Activated CD4-positive, alpha-beta T cell treated with anti-CD3 and anti-CD28 coated beads, Interleukin-2, amount 50 U/mL, for 48 hours (primary cell): Measurements from ENCODE around the gene POU6F2.

Source experiments
- DNase-seq, 2 experiments: peaks; one replicate each; pipeline ENCODE4 v3.0.0-alpha.2; 2020

Gene POU6F2

DNA sequence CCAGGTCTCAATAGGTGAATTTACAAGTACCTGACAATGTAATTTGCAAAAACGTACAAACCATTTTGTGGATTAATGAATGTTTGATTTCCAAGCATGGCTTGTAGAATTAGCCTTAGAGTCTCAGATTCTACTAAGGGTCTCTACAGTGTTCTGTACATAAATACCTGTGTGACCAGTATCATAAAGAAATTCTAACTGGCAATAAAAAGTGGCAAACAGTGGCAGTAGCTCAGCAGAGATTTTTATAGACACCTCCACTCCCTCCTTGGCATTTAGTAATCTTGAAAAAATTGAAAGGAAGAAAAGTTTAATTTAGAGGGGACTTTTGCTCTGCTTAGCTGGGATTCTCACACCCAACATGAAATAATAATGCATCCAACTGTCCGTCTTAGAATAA lies 220.8 kb downstream of the POU6F2 start:
- no peak for DNase-seq

GRCh38 chr7:39199006-39199405 lies 221.3 kb downstream of the POU6F2 start:
- no peak for DNase-seq

DNA sequence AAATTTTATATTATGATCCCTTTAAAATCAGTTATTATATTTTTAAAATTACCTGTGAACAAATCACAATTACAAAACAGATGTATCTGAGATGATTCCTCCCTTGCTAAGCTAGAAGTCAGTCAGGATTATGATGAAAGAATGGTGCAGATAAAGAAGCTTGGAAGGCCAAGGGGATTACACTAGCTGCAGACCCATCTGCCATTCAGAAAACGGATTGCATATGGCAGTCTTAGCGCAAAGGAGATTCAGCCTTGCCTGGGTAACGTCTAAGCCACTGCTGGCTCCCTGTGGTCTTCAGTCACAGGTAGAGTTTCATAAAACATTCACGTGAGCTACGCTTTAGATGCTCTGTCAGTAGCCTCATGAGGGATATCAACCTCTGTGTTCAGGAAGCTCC lies 222.2 kb downstream of the POU6F2 start:
- no peak for DNase-seq

GRCh38 chr7:39202041-39202440 lies 224.3 kb downstream of the POU6F2 start:
- no peak for DNase-seq

DNA sequence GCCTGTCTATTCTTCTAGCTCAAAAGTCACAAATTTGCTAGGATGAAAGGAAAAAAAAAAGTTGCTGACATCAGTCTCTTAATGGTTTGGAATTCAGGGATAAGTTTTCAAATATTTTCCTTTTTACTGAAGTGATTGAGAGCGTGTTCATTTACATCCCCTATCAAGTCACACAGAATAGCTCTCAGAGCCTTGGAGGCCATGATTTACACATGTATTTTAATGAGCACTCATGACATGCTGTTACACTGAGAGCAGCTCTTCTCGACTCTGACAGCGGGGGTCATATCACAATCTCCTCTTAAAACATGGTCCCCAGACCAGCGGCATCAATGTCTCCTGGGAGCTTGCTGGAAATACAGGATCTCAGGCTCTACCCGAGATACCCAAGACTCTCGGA lies 232.7 kb downstream of the POU6F2 start:
- no peak for DNase-seq

DNA sequence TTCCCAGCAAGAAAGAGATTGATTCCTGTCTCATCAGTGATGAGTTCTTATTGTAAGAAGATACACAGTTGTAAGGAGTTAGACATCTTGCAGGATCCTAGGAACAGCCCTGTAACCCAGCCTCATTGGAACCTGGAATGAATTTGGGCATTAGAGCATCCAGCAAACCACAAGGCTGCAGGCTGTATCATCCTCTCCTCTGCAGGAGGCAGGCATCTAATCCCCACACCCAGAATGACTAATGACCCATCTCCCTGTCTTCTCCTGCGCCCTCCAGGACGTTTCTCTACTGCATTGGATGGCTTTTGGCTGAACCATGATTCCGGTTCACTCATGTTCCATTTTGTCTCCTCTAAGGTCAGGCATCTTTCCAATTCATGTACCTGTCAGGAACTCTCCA lies 233.9 kb downstream of the POU6F2 start:
- DNase-seq = no peak

GRCh38 chr7:39212876-39213275 lies 235.2 kb downstream of the POU6F2 start:
- DNase-seq = no peak

DNA sequence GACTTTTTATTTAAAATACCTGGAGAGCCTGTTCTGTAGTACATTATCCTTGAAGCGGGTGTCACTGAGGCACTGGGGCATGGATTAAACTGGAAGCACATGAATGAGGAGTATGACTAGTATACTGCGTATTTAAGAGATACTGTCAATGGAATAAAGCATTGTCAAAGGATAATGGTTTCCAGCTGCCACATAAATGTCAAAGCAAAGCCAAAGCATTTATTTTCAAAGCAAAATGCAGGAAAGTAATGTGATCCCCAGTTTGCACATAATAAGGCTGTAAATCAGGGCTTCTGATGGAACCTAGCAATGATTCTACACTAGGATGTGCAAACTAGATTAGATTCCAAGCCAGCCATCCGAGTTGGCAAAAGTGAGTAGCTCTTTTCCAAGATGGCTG lies 240.1 kb downstream of the POU6F2 start:
- no peak for DNase-seq

DNA sequence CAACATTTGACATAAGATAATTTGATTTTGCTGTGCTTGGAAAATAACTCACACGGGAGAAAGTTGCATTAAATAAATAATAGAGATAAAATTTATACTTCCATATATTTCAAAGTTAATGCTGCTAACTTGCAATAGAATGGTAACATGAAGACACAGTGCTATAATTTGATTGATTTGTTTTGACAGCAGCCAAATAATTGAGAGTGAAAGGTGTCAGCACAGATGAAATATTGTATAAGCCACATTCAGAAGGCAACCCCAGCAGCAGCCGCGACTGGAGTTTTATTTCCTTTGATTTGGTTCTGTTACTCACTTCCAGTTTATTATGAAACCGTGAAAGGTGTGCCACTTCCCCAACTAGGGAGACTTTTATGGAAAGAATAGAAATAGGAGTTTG lies 242.2 kb downstream of the POU6F2 start:
- DNase-seq = no peak

- no peak for DNase-seq
Measured at GRCh38 chr7:39221901-39222300, 244.2 kb downstream of the POU6F2 start.

- DNase-seq = no peak
Measured at GRCh38 chr7:39228946-39229345, 251.2 kb downstream of the POU6F2 start.

GRCh38 chr7:39233851-39234529 lies 256.3 kb downstream of the POU6F2 start:
- DNase-seq = no peak

- no peak for DNase-seq
Measured at GRCh38 chr7:39238234-39238869, 260.6 kb downstream of the POU6F2 start.

GRCh38 chr7:39240864-39241263 lies 263.2 kb downstream of the POU6F2 start:
- DNase-seq = no peak

DNA sequence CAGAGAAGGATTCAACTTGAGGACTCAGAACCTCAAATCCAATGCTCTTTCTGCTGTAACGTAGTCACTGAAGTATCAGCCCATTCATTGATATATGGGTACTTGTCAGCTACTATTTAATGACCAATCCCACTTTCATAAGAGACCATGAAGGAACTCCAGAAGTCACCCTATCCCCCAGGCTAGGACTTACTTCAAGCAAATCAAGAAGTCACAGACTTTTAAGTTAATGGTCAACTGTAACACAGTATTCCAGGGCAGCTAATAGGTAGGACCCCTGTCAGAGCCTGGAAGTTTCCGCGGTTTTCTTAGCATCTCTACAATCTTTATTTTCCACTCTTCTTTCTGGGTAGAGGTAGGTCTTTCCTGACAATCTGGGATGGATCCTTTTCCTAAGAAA lies 269.9 kb downstream of the POU6F2 start:
- no peak for DNase-seq

GRCh38 chr7:39248041-39248691 lies 270.5 kb downstream of the POU6F2 start:
- DNase-seq = no peak

DNA sequence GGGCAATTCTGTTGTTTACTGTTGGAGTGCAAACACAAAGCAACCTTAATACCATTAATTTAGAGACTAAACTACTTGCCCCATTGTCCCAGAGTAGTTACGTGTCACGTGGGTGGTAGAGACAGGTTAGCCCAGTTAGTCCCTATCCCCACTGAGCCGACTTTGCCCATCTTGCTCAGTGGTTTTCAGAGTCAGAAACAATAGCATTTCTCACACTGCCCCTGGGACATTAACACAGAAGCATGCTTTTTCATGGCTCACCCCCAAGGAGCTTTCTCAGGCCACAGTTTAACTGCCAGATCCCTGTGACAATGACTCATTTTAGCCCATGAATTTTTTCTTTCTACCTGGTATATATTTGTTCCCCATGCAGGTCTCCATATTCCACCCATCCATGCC lies 271.0 kb downstream of the POU6F2 start:
- no peak for DNase-seq

- DNase-seq = no peak
Measured at GRCh38 chr7:39249635-39250152, 272.0 kb downstream of the POU6F2 start.

- no peak for DNase-seq
Measured at GRCh38 chr7:39252916-39253315, 275.2 kb downstream of the POU6F2 start.

DNA sequence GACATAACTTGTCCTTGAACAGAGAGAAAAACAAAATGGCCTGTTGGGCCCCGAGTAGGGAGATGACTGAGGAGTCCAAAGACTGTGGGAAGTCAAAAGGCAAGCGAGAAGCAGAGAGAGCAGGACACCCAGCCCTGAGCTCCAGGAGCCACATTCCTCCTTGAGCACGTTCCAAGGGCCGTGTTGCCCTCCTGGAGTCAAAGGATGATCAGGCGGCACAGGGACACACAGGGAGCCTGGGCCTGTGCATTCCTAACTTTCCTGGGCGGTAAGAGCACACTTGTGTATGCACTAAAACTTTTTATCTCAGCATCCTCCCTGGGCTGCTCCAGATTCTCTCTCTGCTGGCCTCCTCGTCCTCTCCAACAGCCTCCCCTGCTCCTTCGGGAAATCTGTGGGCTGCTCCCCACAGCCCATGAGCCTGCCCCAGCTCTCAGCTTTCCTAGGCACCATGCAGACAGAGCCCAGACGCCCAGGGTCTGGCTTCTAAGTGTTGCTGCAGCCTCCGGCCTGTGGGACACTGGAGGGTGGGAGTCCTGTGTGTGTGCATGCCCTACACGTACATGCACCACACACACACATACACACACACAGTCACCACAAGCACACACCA lies 281.8 kb downstream of the POU6F2 start:
- DNase-seq = no peak

- DNase-seq = no peak
Measured at GRCh38 chr7:39260279-39260844, 282.7 kb downstream of the POU6F2 start.

DNA sequence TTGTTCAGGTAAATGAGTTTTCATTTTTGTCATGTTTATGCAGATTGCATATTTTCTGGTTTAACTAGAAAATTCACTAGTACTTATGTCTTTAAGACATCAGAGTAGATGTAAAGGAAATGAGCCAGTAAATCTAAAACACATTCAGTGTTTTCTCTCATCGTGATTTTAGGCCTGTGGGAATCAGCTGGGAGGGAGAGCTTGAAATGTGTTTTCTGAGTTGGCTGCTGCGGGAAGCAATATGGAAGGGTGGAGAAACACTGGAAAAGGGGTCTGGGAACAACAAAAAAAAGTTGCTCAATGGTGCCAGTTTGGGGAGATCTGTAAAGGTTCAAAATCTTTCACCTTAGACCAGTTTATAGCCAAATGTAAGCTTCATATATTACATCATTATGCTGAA lies 284.1 kb downstream of the POU6F2 start:
- no peak for DNase-seq
